ENCODE data around the gene SEL1L.
"Not testable (repeated sequence)": the region's sequence is repeated elsewhere in the genome, so short reads cannot be mapped to it uniquely, and the experiment has no call there.

SEL1L gene

GRCh38 chr14:81462356-81462755 is 71.3 kb downstream of the SEL1L start:
- not testable (repeated sequence) for H2AK5ac ChIP-seq (ENCODE audit: low read length, severe bottlenecking); H3K18ac ChIP-seq (ENCODE audit: low read depth in 1 of 2, low read length in 2 of 2)
- WGBS = 96% methylated on average over 25 of the region's 30 CpGs

GRCh38 chr14:81459912-81460311 is 73.7 kb downstream of the SEL1L start:
- no peaks in the 10 kb centered on the region for H3K4me1 ChIP-seq (ENCODE audit: control insufficient read depth, insufficient read depth, low read depth, low read length)
- WGBS = 64% methylated on average over 1 of the region's 4 CpGs
- no peaks in the 10 kb centered on the region for H3K36me3 ChIP-seq (ENCODE audit: control insufficient read depth in 1 of 2, insufficient read depth in 2 of 2, low read depth in 1 of 2, low read length in 2 of 2)
- no peak overlapping the region for H4K91ac ChIP-seq (ENCODE audit: low read length)
- H2AFZ ChIP-seq (ENCODE audit: low read depth, low read length) = no peak overlapping the region
- no peak overlapping the region for H4K8ac ChIP-seq (ENCODE audit: low read length)
- H3K14ac ChIP-seq (ENCODE audit: low read length in 2 of 2) = no peak overlapping the region
- H2BK5ac ChIP-seq (ENCODE audit: low read depth, low read length, poor library complexity, severe bottlenecking) = no peak overlapping the region
- H3K9ac ChIP-seq (ENCODE audit: low read length) = no peak overlapping the region
- no peak overlapping the region for H3K23ac ChIP-seq (ENCODE audit: low read length in 2 of 2)
- H3K9me3 ChIP-seq (ENCODE audit: control insufficient read depth, low read length) = no peaks in the 10 kb centered on the region
- H2AK5ac ChIP-seq (ENCODE audit: low read length, severe bottlenecking) = no peak overlapping the region
- peaks cover 0 to under 1% of the 10 kb centered on the region in 2 experiments for H3K27me3 ChIP-seq (ENCODE audit: control insufficient read depth in 1 of 2, insufficient read depth in 1 of 2, low read length in 2 of 2)
- no peaks in the 10 kb centered on the region for H3K79me1 ChIP-seq (replicated peaks; ENCODE audit: low read length, poor library complexity, severe bottlenecking)
- no peak overlapping the region for H2BK120ac ChIP-seq (ENCODE audit: low read depth, low read length)
- no peak overlapping the region for H2BK15ac ChIP-seq (ENCODE audit: low read depth, poor library complexity, severe bottlenecking)
- no peak overlapping the region for H3K27ac ChIP-seq (ENCODE audit: low read length, poor library complexity, severe bottlenecking)
- H3K4me2 ChIP-seq (ENCODE audit: low read length, poor library complexity, severe bottlenecking) = no peak overlapping the region
- H3K4me3 ChIP-seq (ENCODE audit: insufficient read depth in 1 of 2, low read depth in 1 of 2, low read length in 2 of 2) = no peak overlapping the region
- no peak for DNase-seq
- H2BK12ac ChIP-seq (ENCODE audit: low read length in 2 of 2) = no peak overlapping the region
- no peak overlapping the region for H3K4ac ChIP-seq (ENCODE audit: low read depth in 1 of 2, low read length in 2 of 2)
- H3K18ac ChIP-seq (ENCODE audit: low read depth in 1 of 2, low read length in 2 of 2) = no peak overlapping the region

More at GRCh38 chr14:81462356-81462755, 71.3 kb downstream of the SEL1L start:
- not testable (repeated sequence) for H2AFZ ChIP-seq (ENCODE audit: low read depth, low read length); H3K4me3 ChIP-seq (ENCODE audit: insufficient read depth in 1 of 2, low read depth in 1 of 2, low read length in 2 of 2); H3K9ac ChIP-seq (ENCODE audit: low read length); H3K9me3 ChIP-seq (ENCODE audit: control insufficient read depth, low read length); H2BK15ac ChIP-seq (ENCODE audit: low read depth, poor library complexity, severe bottlenecking); H3K79me1 ChIP-seq (replicated peaks; ENCODE audit: low read length, poor library complexity, severe bottlenecking); H3K4ac ChIP-seq (ENCODE audit: low read depth in 1 of 2, low read length in 2 of 2); H3K27ac ChIP-seq (ENCODE audit: low read length, poor library complexity, severe bottlenecking); H4K91ac ChIP-seq (ENCODE audit: low read length); H2BK12ac ChIP-seq (ENCODE audit: low read length in 2 of 2); H3K4me2 ChIP-seq (ENCODE audit: low read length, poor library complexity, severe bottlenecking); H3K27me3 ChIP-seq (ENCODE audit: control insufficient read depth in 1 of 2, insufficient read depth in 1 of 2, low read length in 2 of 2); H2BK120ac ChIP-seq (ENCODE audit: low read depth, low read length); H3K4me1 ChIP-seq (ENCODE audit: control insufficient read depth, insufficient read depth, low read depth, low read length); H3K23ac ChIP-seq (ENCODE audit: low read length in 2 of 2); DNase-seq; H3K14ac ChIP-seq (ENCODE audit: low read length in 2 of 2); H2BK5ac ChIP-seq (ENCODE audit: low read depth, low read length, poor library complexity, severe bottlenecking); H4K8ac ChIP-seq (ENCODE audit: low read length); H3K36me3 ChIP-seq (ENCODE audit: control insufficient read depth in 1 of 2, insufficient read depth in 2 of 2, low read depth in 1 of 2, low read length in 2 of 2)

GRCh38 chr14:81458352-81458751 is 75.3 kb downstream of the SEL1L start:
- no peak overlapping the region for H3K4ac ChIP-seq (ENCODE audit: low read depth in 1 of 2, low read length in 2 of 2)
- 87% methylated on average over 5 of the region's 8 CpGs for WGBS
- H3K9me3 ChIP-seq (ENCODE audit: control insufficient read depth, low read length) = no peaks in the 10 kb centered on the region

GRCh38 chr14:81455390-81455789 is 78.3 kb downstream of the SEL1L start:
- Histone ChIP-seq H2BK120ac (ENCODE audit: low read depth, low read length) (no peak overlapping the region), H3K4me3 (ENCODE audit: insufficient read depth in 1 of 2, low read depth in 1 of 2, low read length in 2 of 2) (no peak overlapping the region), H4K91ac (ENCODE audit: low read length) (no peak overlapping the region), H3K9me3 (ENCODE audit: control insufficient read depth, low read length) (no peaks in the 10 kb centered on the region), H2AK5ac (ENCODE audit: low read length, severe bottlenecking) (no peak overlapping the region), H3K23ac (ENCODE audit: low read length in 2 of 2) (no peak overlapping the region), H3K36me3 (ENCODE audit: control insufficient read depth in 1 of 2, insufficient read depth in 2 of 2, low read depth in 1 of 2, low read length in 2 of 2) (no peaks in the 10 kb centered on the region), H3K4ac (ENCODE audit: low read depth in 1 of 2, low read length in 2 of 2) (no peak overlapping the region), H3K79me1 (replicated peaks; ENCODE audit: low read length, poor library complexity, severe bottlenecking) (no peaks in the 10 kb centered on the region), H2BK5ac (ENCODE audit: low read depth, low read length, poor library complexity, severe bottlenecking) (no peak overlapping the region), H3K9ac (ENCODE audit: low read length) (no peak overlapping the region), H2AFZ (ENCODE audit: low read depth, low read length) (no peak overlapping the region), H3K4me2 (ENCODE audit: low read length, poor library complexity, severe bottlenecking) (no peak overlapping the region), H3K18ac (ENCODE audit: low read depth in 1 of 2, low read length in 2 of 2) (no peak overlapping the region), H3K27me3 (ENCODE audit: control insufficient read depth in 1 of 2, insufficient read depth in 1 of 2, low read length in 2 of 2) (peaks cover 0 to 10% of the 10 kb centered on the region in 2 experiments), H3K27ac (ENCODE audit: low read length, poor library complexity, severe bottlenecking) (no peak overlapping the region), H3K14ac (ENCODE audit: low read length in 2 of 2) (no peak overlapping the region), H3K4me1 (ENCODE audit: control insufficient read depth, insufficient read depth, low read depth, low read length) (peaks cover 2% of the 10 kb centered on the region), H4K8ac (ENCODE audit: low read length) (no peak overlapping the region), H2BK15ac (ENCODE audit: low read depth, poor library complexity, severe bottlenecking) (no peak overlapping the region), H2BK12ac (ENCODE audit: low read length in 2 of 2) (no peak overlapping the region)
- WGBS = 92% methylated on average over 5 of the region's 5 CpGs
- no peak for DNase-seq

More at GRCh38 chr14:81458352-81458751, 75.3 kb downstream of the SEL1L start:
- no peak for DNase-seq
- H2BK5ac ChIP-seq (ENCODE audit: low read depth, low read length, poor library complexity, severe bottlenecking) = no peak overlapping the region
- no peak overlapping the region for H3K14ac ChIP-seq (ENCODE audit: low read length in 2 of 2)
- H3K18ac ChIP-seq (ENCODE audit: low read depth in 1 of 2, low read length in 2 of 2) = no peak overlapping the region
- H3K4me2 ChIP-seq (ENCODE audit: low read length, poor library complexity, severe bottlenecking) = no peak overlapping the region
- no peak overlapping the region for H2AFZ ChIP-seq (ENCODE audit: low read depth, low read length)
- peaks cover 0 to 8% of the 10 kb centered on the region in 2 experiments for H3K27me3 ChIP-seq (ENCODE audit: control insufficient read depth in 1 of 2, insufficient read depth in 1 of 2, low read length in 2 of 2)
- no peak overlapping the region for H3K9ac ChIP-seq (ENCODE audit: low read length)
- no peak overlapping the region for H2BK15ac ChIP-seq (ENCODE audit: low read depth, poor library complexity, severe bottlenecking)
- H3K4me3 ChIP-seq (ENCODE audit: insufficient read depth in 1 of 2, low read depth in 1 of 2, low read length in 2 of 2) = no peak overlapping the region
- no peaks in the 10 kb centered on the region for H3K4me1 ChIP-seq (ENCODE audit: control insufficient read depth, insufficient read depth, low read depth, low read length)
- no peak overlapping the region for H3K23ac ChIP-seq (ENCODE audit: low read length in 2 of 2)
- no peak overlapping the region for H3K27ac ChIP-seq (ENCODE audit: low read length, poor library complexity, severe bottlenecking)
- H2BK120ac ChIP-seq (ENCODE audit: low read depth, low read length) = no peak overlapping the region
- no peaks in the 10 kb centered on the region for H3K36me3 ChIP-seq (ENCODE audit: control insufficient read depth in 1 of 2, insufficient read depth in 2 of 2, low read depth in 1 of 2, low read length in 2 of 2)
- H2BK12ac ChIP-seq (ENCODE audit: low read length in 2 of 2) = no peak overlapping the region
- no peak overlapping the region for H4K91ac ChIP-seq (ENCODE audit: low read length)
- no peaks in the 10 kb centered on the region for H3K79me1 ChIP-seq (replicated peaks; ENCODE audit: low read length, poor library complexity, severe bottlenecking)
- no peak overlapping the region for H4K8ac ChIP-seq (ENCODE audit: low read length)
- H2AK5ac ChIP-seq (ENCODE audit: low read length, severe bottlenecking) = no peak overlapping the region
